ENCODE measurements around the gene EPG5. TPM values are rescaled to one million over a fixed set of nuclear protein-coding genes. Genes with fewer than 3 reads are reported as not detected.

Gene EPG5
- total RNA-seq, 4 donors from 2014 or later, result 24.3 to 42.2 (median 35.6) TPM

- no peak for TF ChIP-seq POLR2AphosphoS5 (IDR thresholded peaks at IDR 0.05)
- TF ChIP-seq CTCF (IDR thresholded peaks at IDR 0.05), result no peak
- TF ChIP-seq EP300 (IDR thresholded peaks at IDR 0.05; ENCODE audit: low read depth), result no peak
- TF ChIP-seq POLR2A (IDR thresholded peaks at IDR 0.05), result no peak
- no peak overlapping the region for H3K27ac ChIP-seq
- no peak for DNase-seq
Measured at GRCh38 chr18:45806226-45806625, 160.9 kb downstream of the EPG5 start.

GRCh38 chr18:45805551-45805950 is 161.6 kb downstream of the EPG5 start:
- H3K9me3 ChIP-seq, result peaks cover 6 to 10% of the 10 kb centered on the region in 2 donors
- intact Hi-C loops (cut with DNase I; ENCODE audit: low total_unique reads) (no loop called here), in situ Hi-C loops (cut with MboI; ENCODE audit: low pct_ligation_motif_present in 1 of 4, low pct_unique_long_range_greater_than_20kb in 1 of 4, low sequenced_read_pairs in 3 of 4) (no loop called here)
- no peaks in the 10 kb centered on the region for H3K36me3 ChIP-seq
- no peaks in the 10 kb centered on the region for H3K4me1 ChIP-seq
- DNase-seq, result no peak
- H3K27me3 ChIP-seq, result no peaks in the 10 kb centered on the region
- no peak overlapping the region for H3K4me3 ChIP-seq
- H3K27ac ChIP-seq, result no peak overlapping the region
- TF ChIP-seq EP300 (IDR thresholded peaks at IDR 0.05; ENCODE audit: low read depth) (no peak), CTCF (IDR thresholded peaks at IDR 0.05) (no peak), POLR2AphosphoS5 (IDR thresholded peaks at IDR 0.05) (no peak), POLR2A (IDR thresholded peaks at IDR 0.05) (no peak)

More at GRCh38 chr18:45806226-45806625, 160.9 kb downstream of the EPG5 start:
- no peaks in the 10 kb centered on the region for H3K4me1 ChIP-seq
- no peaks in the 10 kb centered on the region for H3K36me3 ChIP-seq
- no peak overlapping the region for H3K4me3 ChIP-seq
- in situ Hi-C loops (cut with MboI; ENCODE audit: low pct_ligation_motif_present in 1 of 4, low pct_unique_long_range_greater_than_20kb in 1 of 4, low sequenced_read_pairs in 3 of 4), result no loop called here
- peaks cover 6 to 10% of the 10 kb centered on the region in 2 donors for H3K9me3 ChIP-seq
- intact Hi-C loops (cut with DNase I; ENCODE audit: low total_unique reads), result no loop called here
- H3K27me3 ChIP-seq, result no peaks in the 10 kb centered on the region
- 55 to 61% methylated on average over 2 of the region's 2 CpGs for WGBS, 2 donors (ENCODE audit: low coverage in 1 of 2)

GRCh38 chr18:45802814-45803492 is 164.2 kb downstream of the EPG5 start:
- no peak for TF ChIP-seq POLR2AphosphoS5 (IDR thresholded peaks at IDR 0.05)
- TF ChIP-seq POLR2A (IDR thresholded peaks at IDR 0.05), result no peak
- TF ChIP-seq CTCF (IDR thresholded peaks at IDR 0.05), result no peak
- no peak for TF ChIP-seq EP300 (IDR thresholded peaks at IDR 0.05; ENCODE audit: low read depth)
- WGBS, 2 donors (ENCODE audit: low coverage in 1 of 2), result 56% methylated on average over 2 of the region's 2 CpGs

GRCh38 chr18:45801416-45802004 is 165.6 kb downstream of the EPG5 start:
- intact Hi-C loops (cut with DNase I; ENCODE audit: low total_unique reads), result no loop called here
- no peak for DNase-seq
- in situ Hi-C loops (cut with MboI; ENCODE audit: low pct_ligation_motif_present in 1 of 4, low pct_unique_long_range_greater_than_20kb in 1 of 4, low sequenced_read_pairs in 3 of 4), result no loop called here
- Histone ChIP-seq H3K9me3 (peaks cover 6 to 10% of the 10 kb centered on the region in 2 donors), H3K4me3 (no peak overlapping the region), H3K27me3 (no peaks in the 10 kb centered on the region), H3K27ac (no peak overlapping the region), H3K4me1 (no peaks in the 10 kb centered on the region), H3K36me3 (no peaks in the 10 kb centered on the region)
- TF ChIP-seq POLR2A (IDR thresholded peaks at IDR 0.05) (no peak), EP300 (IDR thresholded peaks at IDR 0.05; ENCODE audit: low read depth) (no peak), CTCF (IDR thresholded peaks at IDR 0.05) (no peak), POLR2AphosphoS5 (IDR thresholded peaks at IDR 0.05) (no peak)
- WGBS, 2 donors (ENCODE audit: low coverage in 1 of 2), result 100% methylated on average over 1 of the region's 1 CpG; no CpG with 5 or more reads in 1 of the 2 donors

More at GRCh38 chr18:45802814-45803492, 164.2 kb downstream of the EPG5 start:
- Histone ChIP-seq H3K4me1 (no peaks in the 10 kb centered on the region), H3K36me3 (no peaks in the 10 kb centered on the region), H3K27ac (peak overlapping the region in 1 of 4 donors; percentile 18), H3K9me3 (peaks cover 6 to 10% of the 10 kb centered on the region in 2 donors), H3K4me3 (no peak overlapping the region), H3K27me3 (no peaks in the 10 kb centered on the region)
- no peak for DNase-seq
- intact Hi-C loops (cut with DNase I; ENCODE audit: low total_unique reads) (no loop called here), in situ Hi-C loops (cut with MboI; ENCODE audit: low pct_ligation_motif_present in 1 of 4, low pct_unique_long_range_greater_than_20kb in 1 of 4, low sequenced_read_pairs in 3 of 4) (no loop called here)

Small RNAs within 50 kb of the gene (small RNA-seq; reads per million reads assigned to genes)
- 0 reads per million in 4 donors for gene RN7SKP26

Other genes with a start within 250 kb of the EPG5 start
- gene SLC14A1, start 243.1 kb downstream of the EPG5 start, total RNA-seq, result 1 to 10 TPM in 1 of 4 donors, under 1 TPM in 2, not detected in 1; 0.75 to 2.9 (median 0.95) TPM
- gene SIGLEC15, start 141.7 kb downstream of the EPG5 start, total RNA-seq, result not detected
- 10 to 100 TPM in 2 of 4 donors, 1 to 10 TPM in 2; 2.6 to 21.9 (median 8.7) TPM for gene PSTPIP2, start 104.9 kb upstream of the EPG5 start, total RNA-seq
- 100 to 1,000 TPM; 284 to 811 (median 475) TPM for gene ATP5F1A, start 131.0 kb upstream of the EPG5 start, total RNA-seq
- gene HAUS1, start 137.1 kb upstream of the EPG5 start, total RNA-seq, result 10 to 100 TPM in 2 of 4 donors, 1 to 10 TPM in 1, not detected in 1; 1.6 to 33.5 (median 19.8) TPM